ENCODE data around the gene IDH3G.

IDH3G gene

DNA sequence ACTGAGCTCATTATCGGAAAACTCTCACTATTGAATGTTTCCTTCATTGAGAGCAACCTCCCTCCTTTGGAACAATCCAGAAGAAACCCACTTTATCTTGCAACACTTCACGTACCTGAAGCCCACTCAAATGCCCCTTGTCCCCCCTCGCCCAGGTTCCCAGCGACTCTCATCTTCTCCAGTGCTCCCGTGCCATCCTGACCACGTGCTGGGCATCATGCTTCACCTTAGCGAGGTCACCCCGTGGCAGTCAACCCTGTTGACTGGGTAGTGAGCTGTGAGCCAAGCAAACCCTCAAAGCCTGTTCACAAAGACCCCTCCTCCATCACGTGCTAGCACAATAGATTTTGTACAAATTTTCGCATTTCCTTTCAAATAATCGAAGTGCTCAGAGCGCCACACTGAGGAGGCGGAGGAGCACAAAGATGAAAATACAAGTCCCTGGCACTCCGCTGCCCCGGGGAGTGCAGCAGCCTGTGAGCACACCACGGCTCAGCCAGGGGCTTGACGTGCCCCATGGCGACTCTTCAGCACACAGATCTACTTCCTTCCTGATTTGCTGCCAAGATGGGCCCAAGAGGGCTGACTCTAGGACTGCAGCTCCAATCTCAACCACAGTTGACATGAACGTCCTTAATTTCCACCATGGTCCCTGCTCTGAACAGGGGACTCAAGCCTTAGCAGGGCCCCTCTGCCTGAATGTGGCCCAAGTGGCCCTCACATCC lies 20.6 kb upstream of the IDH3G start:
- DNase-seq = no peak

DNA sequence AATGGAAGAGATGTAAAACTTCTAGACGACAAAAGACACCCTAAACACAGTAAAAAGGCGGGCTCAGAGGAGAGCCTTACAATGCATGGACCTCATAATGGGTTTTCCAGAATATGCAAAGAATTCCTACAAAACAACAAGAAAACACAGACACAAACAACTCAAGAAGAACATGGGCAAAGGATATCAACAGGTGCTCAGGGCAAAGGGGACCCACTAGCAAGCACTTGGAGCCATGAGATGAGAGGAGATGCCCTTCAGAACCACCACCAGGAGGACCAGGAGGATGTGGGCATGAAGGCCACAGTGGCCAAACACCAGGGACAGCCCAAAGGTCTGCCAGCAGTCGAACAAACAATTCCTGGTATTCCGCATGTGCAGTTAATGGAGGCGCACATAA lies 19.0 kb upstream of the IDH3G start:
- no peak for DNase-seq

DNA sequence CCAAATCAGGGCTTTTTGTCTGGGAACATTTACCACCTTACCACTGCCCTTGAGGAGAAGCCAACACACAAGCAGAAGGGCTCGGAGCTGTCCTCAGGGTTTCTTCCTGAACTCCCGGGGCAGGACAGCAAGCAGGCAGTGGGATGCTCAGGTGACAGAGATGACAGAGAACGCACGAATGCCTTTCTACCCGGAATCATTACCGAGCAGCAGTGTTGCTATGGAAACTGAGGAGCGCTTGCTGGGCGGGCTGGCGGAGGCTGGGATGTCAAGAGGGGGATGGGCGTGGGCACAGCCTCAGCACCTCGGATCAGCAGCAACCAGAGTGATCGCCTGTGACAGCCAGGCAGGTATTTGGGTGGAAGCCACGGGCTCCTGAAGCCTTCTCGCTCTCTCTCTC lies 18.0 kb upstream of the IDH3G start:
- DNase-seq = no peak

GRCh38 chrX:153807976-153808375 lies 13.8 kb upstream of the IDH3G start:
- DNase-seq = no peak

GRCh38 chrX:153806999-153807575 lies 12.9 kb upstream of the IDH3G start:
- no peak for DNase-seq

- no peak for DNase-seq
Observed at GRCh38 chrX:153805436-153805835, 11.3 kb upstream of the IDH3G start.

DNA sequence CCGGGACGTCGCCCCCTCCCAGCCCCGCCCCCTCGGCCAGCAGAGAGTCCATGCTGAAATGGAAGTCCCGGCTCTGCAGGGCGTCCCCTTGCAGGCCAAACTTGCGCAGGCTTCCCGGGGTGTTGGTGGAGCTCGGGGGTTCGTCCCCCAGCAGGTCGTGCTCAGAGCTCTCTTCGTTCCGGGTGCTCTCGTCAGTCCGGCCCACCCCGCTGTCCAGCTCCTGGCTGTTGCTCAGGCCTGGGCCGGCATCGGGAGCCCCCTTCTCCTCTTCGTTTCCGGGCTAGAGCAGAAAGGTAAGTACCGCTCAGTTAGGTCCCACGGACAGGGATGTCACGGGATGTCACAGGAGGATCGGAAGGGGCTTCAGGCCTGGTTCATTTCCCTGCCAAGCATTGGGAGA lies 10.4 kb upstream of the IDH3G start:
- DNase-seq = no peak

GRCh38 chrX:153804100-153804595 lies 10.0 kb upstream of the IDH3G start:
- DNase-seq = no peak

- DNase-seq = no peak
Observed at GRCh38 chrX:153803211-153804099, 9.3 kb upstream of the IDH3G start.

GRCh38 chrX:153802513-153803045 lies 8.4 kb upstream of the IDH3G start:
- DNase-seq = no peak

DNA sequence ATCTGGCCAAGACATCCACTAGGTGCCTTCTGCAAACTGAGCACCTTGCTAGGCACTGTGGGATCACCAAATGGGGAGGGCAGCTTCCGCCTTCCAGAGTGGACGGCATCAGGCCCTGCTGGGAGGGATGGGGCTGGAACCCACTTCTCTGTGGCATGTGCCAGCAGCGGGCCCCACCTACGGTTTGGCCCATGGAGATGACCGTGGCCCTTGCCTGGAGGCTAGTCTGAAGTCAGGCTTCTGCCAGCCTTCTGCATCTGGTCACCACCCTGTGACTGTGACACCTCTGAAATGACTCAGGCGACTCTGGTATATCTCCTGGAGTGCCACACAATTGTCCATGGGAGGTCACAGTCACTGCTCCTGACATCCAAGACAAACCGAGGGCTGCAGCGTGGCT lies 7.5 kb upstream of the IDH3G start:
- DNase-seq = no peak

GRCh38 chrX:153800746-153801145 lies 6.6 kb upstream of the IDH3G start:
- no peak for DNase-seq

- DNase-seq = no peak
Observed at GRCh38 chrX:153800177-153800722, 6.1 kb upstream of the IDH3G start.

- no peak for DNase-seq
Observed at GRCh38 chrX:153799326-153799725, 5.2 kb upstream of the IDH3G start.

GRCh38 chrX:153797415-153798015 lies 3.3 kb upstream of the IDH3G start:
- no peak for DNase-seq

DNA sequence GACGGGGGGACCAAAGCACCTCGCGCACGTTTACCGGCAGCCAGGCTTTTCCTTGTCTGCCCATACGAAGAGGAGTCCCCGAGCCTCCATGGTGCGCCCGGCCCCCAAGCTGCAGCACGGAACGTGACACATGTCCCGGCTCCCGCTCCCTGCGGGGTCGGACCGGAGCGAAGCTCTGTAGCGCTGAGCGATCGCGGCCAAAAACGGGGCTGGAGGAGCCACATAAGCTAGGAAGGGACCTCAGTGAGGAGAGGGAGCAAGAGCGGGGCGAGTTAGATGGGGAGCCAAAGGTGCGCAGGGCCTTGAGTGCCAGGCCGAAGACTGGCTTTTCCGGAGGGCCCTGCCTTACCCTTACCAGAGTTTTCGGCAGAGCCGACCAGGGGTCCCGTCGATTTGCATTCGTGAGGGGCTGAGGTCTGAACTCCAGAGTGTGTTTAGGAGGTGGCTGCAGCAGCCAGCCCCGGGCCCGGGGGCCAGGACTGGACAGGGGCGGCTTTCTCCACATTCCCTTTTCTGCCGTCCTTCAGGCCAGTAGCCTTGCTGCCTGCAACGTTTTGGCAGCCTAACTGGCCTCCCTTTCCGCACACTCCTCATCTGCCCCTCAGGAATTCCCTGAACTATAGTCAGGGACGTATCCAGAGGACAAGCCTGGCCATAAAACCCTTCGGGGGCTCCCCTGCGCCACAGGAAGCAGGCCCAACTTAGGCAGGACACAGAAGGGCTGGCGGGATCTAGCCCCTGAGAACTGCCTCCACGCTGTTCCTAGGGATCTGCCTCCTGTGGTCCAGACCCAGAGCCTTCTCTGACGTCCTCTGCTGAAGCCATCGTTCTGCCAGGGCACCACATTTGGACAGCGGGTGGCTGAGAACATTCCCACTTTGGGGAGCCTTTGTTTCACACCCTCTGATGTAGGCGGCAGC lies 982 bp upstream of the IDH3G start:
- DNase-seq = no peak

DNA sequence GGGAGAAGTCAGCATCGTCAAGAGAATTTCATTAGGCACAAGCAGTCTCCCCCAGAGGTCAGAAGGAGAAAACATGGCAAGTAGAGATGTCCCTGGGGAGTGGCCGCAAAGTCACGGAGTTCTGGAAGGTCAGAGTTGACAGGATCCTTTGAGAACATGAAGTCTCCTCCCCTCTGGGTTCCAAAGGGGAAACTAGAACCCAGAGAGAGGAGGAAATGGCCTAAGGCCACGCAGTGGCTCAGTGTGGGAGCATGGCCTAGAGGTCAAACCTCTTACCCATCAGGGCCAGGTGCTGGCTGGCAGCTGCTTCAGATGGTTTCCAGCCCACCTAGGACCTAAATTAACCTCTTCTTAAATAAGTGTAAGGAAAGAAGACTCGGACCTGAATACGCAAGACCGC lies 884 bp downstream of the IDH3G start:
- no peak for DNase-seq

DNA sequence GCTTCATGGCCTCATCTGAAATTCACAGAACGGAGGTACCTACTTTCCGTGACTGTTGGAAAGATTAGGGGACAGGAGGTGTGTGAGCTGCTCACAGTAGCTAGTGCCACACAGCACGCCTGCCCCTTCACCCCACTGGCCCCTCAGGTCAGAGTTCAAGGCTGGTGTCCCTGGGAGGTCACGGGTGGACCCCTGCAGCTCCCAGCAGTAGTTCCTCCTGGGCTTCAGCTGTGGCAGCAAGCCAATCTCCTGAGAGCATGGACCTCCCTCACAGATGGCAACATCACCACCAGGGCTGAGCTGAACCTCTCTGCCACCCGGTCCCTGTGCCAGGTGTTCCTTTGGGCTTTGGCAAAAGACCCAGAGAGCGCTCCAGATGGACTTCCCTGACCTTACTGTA lies 1.8 kb downstream of the IDH3G start:
- no peak for DNase-seq

GRCh38 chrX:153791104-153791852 lies 2.9 kb downstream of the IDH3G start:
- DNase-seq = no peak

GRCh38 chrX:153789654-153790053 lies 4.5 kb downstream of the IDH3G start:
- DNase-seq = no peak

GRCh38 chrX:153786669-153787068 lies 7.5 kb downstream of the IDH3G start:
- DNase-seq = no peak
